GM18868 (cell line): ENCODE results near the gene DMPK.
A peak's percentile ranks its signal among the peaks of the same experiment; 100 is the strongest.

Experiments used
- ATAC-seq: cut with Tn5 transposase; IDR thresholded peaks from one replicate; pipeline ENCODE4 v1.9.1; 2021; ENCODE audit warnings: mild to moderate bottlenecking, moderate library complexity; ENCODE audit not compliant: unreplicated experiment

DMPK gene

DNA sequence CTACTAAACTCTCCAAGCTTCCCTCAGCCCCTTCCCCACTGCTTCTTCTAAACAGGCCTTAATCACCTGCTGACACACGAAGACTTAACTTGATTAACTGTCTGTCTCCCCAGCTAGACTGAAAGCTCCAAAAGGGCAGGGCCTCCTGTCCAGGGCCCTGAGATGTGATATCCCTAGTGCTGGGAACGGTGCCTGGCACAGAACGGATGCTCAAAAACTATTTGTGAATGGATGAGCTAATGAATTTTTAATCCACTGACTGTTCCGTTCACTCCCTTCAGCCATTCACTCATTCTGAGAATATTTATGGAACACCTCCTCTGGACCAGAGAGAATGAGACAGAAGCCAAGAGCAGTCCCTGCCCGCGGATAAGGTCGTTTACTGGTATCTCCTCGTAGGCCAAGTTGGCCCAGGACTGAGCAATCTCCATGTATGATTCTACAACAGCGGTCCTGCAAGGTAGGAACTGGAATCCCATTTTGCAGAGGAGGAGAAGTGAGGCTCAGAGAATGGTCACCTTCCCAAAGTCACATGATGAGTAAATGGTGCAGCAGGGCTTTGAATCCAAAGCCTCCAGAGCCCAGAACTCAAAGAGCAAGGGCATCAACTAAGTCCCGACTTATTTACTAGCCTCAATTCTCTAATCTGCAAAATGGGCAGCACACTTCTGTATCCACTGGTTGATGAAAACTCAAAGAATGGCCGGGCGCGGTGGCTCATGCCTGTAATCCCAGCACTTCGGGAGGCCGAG lies 6.9 kb upstream of the DMPK start:
- no peak for ATAC-seq

DNA sequence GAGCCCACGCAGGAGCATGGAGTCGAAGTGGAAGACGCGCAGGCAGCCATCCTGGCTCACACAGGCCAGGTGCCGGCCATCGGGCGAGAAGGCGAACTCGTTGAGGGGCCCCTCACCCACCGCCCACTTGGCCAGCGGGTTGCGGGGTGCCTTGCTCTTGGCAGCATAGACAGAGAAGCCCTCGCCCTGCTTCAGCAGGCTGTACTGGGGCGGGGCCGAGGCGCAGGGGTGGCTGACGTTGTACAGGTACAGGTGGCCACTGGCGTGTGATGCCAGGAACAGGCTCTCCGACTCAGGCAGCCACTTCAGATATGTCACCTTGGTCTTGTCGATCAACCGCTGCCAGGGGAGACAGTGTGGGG lies 4.2 kb upstream of the DMPK start:
- ATAC-seq: no peak

DNA sequence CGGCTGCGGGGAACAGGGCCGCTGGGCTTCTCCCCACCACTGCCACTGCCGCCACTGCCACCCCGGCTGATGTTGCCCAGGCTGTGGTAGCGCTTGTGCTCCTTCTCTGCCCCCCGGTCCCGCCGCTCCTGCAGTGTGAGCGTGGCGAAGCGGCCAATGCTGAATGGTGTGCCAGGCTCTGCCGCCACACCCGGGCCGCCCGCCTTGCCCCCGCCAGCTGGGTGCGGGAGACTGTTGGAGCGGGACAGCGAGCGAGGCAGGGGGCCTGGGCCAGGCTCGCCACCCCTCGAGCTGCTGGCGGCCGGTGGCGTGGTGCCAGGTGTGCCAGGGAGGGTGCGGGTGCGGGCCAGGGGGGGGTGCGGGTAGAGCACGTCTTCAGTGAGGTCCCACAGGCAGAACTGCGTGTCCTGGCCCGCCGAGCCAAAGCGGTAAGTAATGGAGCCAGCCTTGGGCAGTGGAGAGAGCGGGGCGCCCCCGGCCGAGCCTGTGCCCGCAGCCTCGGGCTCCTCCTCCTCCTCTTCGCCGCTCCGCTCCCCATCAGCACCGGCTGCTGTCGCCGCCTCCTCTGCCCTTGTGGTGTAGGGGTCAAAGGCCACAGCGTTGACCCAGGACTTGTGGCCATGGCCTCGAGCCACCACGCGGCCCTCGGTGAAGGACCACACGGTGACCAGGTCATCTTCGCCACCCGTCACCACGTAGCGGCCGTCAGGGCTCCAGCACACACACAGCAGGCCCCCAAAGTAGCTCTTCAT lies 3.7 kb upstream of the DMPK start:
- ATAC-seq: no peak

DNA sequence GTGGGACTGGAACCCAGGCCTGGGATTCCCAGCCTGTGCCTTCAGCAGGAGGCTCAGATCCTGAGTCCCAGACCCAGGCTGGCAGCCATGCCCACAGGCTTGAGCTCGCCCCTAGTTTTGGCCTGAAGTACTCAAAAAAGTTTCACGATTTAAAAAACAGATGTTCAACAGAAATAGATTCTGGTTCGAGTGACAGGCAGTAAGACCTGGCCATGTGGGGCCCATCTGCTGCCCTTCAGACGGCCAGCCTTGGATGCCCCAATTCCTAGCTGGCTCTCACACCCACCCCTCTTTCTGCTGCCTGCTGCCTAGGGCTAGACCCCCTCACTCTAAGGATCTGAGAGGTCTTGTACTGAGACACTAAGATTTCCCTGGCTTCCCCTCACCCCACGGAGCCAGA lies 2.8 kb upstream of the DMPK start:
- no peak for ATAC-seq

DNA sequence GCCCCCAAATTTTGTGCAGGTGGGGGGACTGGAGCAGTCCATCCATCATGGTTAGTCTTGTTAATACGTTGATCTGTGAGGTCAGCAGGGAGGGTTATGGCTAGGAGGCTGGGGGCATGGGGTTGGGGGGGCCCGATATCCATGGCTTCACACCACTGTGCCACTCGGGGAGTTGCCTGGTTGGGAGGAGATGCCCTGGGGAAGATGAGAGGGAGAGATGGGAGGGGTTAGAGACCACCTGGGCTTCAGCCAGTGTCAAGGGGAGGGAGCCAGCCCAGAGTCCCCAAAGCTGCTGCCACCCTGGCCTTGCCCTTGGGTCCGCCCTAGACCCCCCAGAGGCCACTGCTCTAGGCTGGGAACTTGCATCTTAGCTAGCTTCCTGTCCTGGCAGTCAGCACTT lies 1.8 kb upstream of the DMPK start:
- no peak for ATAC-seq

DNA sequence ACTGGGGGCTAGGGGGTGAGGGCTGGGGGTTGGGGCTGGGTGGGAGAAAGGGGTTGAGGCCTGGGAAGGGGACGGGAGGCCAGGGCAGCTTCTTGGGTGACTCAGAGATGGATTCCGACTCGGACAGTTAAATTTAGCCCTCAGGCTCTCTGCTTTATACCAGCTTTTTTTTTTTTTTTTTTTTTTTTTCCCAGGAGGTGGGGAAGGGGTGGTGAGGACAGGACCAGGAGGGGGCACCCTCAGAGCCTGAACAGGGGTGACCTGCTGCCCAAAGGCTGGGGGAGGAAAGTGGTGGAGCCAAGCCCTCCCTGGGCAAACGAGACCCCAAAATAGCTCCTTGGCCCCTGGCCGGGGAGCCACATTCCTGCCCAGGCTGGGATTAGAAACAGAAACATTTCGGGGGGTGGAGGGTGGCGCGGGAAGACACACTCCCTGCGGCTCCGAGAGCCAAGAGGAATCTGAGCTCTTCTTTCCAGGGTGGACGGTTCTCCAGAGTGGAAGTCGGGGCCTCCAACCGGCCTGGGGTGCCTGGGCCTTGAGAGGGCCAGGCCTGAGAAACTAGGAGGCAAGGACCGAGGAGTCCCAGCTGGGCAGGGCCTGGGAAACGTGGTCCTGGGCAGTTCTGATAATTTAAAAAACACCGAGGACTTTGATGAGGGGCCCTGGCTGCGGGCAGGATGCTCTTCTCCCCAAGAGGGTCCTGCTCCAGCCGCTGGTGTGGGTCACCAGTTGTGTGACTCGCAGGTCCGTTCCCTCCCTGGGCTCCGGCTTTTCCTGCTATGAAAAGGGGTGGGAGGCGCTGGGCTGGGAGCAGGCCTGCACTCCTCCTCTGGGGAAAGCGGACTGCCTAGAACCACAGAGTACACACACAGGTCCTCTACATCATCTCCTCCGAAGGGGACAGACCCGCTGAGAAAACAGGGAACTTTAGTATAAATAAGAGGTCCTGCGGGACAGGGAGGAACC lies 813 bp upstream of the DMPK start:
- ATAC-seq: no peak

DNA sequence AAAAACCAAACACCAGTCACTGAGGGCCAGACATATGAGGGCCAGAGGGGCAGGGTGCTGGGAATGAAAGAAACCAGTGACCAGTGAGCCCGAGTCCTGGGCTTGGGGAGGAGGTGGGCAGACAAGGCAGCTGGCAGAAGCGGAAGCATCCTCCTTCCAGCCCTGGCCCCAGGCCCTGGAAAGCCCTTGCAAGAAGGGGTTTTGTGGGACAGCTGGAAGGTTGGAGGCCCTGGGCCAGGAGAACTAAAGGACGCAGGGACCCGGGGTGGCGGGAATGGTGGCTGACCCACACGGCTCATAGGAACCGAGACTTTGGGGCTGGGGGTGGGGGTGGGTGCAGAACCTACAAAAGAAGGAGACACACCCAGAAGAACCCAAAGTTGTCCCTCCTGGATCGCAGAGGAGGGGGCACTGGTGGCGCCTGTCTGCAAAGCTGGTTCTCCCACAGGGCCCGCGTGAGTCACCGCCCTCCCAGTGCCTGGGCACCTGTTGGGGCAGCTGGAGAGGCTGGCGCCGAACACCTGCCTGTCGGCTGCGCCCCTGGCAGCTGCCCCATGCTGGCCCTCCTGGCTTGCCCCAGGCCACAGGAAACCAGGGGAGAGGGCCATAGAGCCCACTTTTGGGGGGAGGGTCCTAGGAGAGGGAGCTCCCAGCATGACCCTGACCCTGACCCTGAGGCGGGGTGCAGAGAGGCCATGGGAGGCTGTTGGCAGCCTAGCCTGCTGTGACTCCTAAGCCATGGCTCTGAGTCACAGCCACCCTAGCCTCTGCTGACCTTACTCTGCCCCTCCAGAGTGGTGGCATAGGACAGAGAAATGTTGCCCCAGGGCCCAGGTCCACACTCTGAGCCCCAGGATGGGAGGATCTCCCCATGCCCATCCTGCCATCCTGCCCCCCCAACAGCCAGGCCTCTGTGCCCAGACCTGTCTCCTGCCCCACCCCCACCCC lies 802 bp downstream of the DMPK start:
- ATAC-seq: no peak

DNA sequence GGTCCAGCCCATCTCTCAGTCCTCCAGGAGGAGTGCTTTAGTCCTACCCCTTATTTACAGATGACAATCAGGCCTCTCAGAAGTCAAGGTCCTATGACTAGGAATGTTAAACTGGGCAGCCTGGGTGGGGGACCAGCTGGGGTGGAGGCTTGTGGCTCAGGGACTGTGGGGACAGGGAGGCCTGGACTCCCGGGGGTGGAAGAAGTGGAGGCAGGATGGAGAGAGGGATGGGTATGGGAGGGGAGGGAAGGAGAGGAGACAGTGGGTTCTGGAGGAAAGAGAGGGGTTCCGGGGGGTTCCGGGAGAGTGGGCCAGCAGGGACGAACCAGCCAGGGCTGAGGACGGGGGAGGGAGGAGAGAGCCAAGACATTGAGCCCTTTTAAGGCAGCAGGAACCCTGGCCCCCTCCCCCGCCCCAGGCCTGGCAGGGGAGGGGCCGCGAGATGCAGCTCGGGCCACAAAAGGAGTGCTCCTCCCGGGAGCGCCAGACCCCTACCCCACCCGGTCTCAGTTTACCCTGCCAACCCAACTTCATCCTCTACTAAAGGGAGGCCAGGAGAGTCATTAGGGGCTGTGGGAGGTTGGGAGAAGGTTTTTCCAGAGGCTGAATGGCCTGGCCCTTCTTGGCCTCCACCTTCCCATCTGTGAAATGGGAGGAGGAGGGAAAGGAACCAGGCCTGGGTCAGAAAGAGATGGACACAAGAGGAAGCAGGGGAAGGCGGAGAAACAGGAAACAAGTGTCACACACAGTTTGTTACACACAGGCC lies 1.7 kb downstream of the DMPK start:
- ATAC-seq: no peak

DNA sequence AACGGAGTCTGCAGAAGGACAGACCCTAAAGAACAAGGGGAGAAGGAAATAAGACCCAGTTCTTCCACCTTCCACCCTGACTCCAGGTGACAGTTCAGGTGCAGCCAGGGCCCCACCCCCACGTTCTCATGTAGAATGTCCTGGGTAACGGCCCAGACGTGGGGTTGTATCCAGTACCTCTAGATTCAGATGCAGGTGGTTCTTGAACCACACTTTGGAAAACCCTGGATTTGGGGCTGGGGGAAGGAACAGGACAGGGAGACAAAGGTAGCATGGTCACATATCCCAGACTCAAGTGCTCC lies 2.2 kb downstream of the DMPK start:
- ATAC-seq: no peak

DNA sequence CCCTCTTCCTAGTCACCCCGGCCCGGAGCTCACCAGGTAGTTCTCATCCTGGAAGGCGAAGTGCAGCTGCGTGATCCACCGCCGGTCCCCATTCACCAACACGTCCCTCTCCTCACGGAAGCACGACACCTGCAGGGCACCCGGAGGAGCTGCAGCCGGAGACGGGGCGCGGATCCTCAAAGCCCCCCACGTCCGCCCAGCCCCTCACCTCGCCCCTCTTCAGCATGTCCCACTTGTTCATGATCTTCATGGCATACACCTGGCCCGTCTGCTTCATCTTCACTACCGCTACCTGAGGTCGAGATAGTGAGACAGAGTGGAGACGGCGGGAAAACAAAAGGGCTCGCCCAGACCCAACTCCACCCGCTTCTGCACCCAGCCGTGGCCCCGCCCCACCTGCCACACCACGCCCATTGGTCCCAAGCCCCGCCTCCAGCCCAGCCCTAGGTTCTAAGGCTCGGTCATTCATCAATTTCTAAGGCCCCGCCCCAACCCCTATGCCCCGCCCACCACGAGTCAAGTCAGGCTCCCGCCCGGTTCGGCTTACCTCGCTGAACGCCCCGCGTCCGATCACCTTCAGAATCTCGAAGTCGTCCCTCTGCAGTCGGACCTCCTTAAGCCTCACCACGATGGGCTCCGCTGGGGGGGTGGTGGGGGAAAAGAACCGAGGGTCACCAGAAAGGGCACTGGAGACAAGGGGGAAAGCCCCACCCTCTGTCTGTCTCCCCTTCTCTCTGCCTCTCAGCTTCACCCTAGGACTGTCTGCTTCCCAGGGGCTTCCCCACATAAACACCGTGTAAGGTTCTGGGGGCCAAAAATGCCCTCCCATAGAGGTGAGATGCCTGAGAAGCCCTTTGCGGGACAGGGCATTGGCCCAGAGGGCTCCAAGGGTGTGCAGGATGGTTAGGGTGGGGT lies 2.8 kb downstream of the DMPK start:
- peak; percentile 87 for ATAC-seq

DNA sequence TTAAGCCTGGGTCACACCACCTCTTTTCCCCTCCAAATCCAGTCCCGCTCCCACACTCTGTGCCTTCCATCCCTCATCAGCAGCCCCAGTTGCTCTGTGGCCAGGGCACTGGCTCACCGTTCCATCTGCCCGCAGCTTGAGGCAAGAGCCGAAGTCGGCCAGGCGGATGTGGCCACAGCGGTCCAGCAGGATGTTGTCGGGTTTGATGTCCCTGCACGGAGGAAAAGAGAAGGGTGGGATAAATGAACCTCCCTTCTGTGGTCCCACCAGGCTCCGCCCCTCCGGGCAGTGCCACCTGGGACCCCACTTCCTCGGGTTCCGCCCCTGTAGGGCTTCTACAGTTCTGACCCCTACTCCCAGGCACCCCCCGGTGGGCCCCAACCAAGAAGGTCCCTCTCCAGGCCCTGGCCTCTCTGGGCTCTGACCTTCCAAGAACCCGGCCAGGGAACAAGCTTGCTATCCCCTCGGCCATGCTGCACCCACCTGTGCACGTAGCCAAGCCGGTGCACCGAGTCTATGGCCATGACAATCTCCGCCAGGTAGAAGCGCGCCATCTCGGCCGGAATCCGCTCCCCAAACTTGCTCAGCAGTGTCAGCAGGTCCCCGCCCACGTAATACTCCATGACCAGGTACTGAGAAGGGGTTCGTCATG lies 4.2 kb downstream of the DMPK start:
- ATAC-seq: no peak

DNA sequence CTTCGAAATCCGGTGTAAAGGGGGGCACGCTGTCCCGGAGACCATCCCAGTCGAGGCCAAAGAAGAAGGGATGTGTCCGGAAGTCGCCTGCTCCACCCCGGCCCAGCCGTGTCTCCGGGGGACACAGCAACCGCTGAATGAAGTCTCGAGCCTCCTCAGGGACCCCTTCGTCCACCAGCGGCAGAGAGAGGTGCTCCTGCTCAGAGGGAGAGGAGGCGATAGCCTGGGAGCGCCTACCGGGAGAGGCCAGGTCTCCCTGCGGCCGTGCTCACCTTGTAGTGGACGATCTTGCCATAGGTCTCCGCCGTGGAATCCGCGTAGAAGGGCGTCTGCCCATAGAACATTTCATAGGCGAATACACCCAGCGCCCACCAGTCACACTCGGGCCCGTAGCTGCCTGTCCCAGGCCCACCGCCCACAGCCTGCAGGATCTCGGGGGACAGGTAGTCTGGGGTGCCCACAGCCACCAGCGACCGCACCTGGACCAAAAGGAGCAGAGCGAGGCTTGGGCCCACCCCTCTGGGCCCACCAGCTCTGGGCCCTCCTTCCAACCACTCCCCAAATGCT lies 4.8 kb downstream of the DMPK start:
- ATAC-seq: no peak

DNA sequence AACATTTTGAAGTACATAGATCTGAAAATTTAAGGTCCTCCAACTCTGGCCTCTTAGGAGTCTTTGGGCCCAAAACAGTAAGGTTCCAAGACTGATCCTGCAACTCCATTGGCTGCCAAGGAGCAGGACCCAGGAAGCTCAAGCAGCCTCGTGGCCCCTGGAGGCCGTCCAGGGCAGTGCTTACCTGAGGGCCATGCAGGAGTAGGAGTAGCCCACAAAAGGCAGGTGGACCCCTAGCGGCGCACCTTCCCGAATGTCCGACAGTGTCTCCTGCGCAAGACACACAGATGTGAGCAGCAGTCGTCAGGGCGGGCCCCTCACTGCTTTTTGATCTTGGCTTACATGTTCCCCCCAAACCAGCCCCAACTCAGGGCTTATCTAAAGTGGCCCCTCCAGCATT lies 7.5 kb downstream of the DMPK start:
- ATAC-seq: no peak

DNA sequence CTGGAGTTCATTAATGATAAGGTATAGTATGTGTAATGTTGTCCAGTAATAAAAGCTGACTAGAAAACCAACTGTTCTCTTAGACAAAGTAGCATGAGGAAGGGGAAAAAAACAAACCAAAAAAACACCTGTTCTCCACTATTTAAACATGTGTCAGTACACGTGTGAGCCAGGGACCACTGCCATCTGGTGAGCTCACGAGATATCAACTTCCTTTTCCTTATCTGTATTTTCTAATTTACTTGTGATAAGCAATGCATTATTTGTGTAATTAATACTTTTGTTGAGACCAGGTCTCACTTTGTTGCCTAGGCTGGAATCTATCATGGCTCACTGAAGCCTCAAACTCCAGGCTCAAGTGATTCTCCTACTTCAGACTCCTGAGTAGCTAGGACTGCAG lies 8.9 kb downstream of the DMPK start:
- ATAC-seq: no peak

DNA sequence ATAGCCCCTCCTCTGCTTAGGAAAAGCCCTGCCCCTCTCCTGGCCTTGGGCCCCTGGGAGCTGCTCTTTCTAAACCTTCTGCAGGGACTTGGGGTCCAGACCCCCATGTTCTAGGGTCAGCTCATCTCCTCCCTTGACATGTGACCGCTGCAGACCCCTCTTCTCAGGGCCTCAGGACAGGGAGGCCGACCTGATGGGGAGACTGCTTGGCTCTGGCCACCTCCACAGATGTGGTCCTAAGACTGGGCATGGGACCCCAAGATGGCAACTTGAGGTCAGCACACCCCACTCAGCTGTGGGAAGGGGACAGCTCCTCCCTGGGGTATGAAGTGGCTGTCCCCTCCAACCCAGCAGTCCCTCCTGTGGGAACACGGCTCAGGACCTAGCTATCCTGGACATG lies 9.4 kb downstream of the DMPK start:
- no peak for ATAC-seq

DNA sequence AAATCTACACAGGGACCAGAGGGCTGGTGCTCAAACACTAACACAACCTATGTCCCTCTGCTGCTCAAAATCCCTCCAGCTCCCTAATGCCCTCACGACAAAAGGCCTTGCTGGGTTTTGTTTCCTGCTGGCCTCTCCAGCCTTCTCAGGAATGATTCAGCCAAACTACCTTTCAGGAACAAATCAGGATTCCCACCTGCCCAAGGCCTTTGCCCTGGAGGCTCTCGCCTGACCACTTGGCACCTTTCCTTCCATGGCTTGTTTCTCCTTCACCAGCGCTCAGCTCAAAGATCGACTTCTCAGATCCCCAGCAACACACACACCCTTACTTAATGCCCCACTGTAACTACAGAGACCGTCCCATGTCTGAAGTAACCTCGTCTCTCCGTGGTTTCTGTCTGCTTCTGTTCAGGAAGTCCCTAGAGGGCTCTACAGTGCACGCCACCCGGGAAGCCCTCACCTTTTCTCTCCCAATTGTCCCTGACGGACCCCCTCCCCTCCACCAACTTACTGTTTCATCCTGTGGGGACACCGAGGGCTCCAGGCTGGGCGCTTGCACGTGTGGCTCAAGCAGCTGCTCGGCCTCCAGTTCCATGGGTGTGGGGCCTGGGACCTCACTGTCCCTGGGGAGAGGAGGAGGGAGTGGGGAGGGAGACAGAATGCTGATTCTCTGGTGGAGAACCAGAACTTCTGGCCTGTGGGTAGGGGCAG lies 10.0 kb downstream of the DMPK start:
- no peak for ATAC-seq

DNA sequence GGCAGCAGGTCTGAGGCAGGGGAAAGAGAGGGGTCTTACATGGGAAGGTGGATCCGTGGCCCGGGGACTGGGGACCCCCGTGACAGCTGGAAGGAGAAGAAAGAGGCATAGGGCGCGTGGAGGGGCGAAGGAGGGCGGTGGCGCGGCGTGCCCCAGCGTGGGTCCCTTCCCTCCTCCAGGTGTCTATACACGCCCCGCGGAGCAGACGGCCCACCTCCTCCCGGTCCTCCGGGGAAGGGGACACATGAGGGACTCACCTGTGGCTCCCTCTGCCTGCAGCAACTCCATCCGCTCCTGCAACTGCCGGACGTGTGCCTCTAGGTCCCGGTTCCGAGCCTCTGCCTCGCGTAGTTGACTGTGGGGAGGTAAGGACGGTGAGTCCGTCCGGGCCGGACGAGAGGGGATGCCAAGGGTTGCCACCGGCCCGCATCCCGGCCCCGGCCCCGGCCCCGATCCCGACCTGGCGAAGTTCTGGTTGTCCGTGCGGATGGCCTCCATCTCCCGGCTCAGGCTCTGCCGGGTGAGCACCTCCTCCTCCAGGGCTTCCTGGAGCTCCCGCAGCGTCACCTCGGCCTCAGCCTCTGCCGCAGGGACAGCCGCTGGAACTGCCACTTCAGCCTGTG lies 10.9 kb downstream of the DMPK start:
- ATAC-seq: no peak
